ENCODE measurements around the gene ABCA7. TPM values are rescaled to one million over a fixed set of nuclear protein-coding genes. Genes with fewer than 3 reads are reported as not detected.

Gene ABCA7
- total RNA-seq, 1 donor from 2014 or later = 16.3 TPM

DNA sequence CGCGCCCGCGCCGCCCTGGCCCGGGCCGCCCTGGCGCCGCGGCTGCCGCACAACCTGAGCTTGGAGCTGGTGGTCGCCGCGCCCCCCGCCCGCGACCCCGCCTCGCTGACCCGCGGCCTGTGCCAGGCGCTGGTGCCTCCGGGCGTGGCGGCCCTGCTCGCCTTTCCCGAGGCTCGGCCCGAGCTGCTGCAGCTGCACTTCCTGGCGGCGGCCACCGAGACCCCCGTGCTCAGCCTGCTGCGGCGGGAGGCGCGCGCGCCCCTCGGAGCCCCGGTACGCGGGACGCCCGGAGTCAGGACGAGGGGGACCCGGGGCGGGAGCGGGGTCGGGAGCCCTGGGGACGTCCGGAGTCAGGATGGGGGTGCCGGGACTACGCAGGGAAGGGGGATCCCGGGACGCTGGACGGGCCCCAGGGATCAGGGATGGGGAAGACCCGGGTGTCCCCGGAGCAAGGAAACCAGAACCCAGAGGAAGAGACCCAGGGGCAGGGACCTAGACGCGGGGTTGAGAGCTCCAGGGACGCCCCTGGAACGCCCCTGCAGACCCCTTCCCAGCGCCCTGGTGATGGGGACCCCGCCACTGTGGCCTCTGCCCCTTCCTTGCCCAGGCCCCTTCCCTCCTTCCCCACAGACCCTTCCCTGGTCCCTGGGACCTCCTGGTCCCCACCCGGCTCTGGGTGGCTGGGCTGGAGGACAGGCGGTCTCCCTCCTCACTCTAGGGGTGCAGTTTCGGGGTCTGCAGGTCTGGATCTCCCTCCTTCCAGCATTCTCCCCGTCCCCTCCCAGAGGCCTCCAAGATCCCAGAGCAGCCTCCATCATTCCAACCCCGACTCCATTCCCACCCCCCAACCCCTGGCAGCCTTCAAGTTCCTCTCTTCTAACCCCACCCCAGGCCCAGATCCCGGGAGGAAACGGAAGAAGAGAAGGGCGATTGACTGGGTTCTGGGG, 39.0 kb upstream of the ABCA7 start:
- no peak for DNase-seq (ENCODE audit: low read depth, low spot score)
- Mint-ChIP-seq H3K27ac (ENCODE audit: unreplicated experiment) (no peak overlapping the region), H3K27me3 (ENCODE audit: low read depth) (peaks cover 69% of the 10 kb centered on the region), H3K36me3 (ENCODE audit: low read depth) (peaks cover 3% of the 10 kb centered on the region), H3K9me3 (no peaks in the 10 kb centered on the region), H3K4me1 (peaks cover 4% of the 10 kb centered on the region), H3K4me3 (no peak overlapping the region)
- TF ChIP-seq, protein P1, sequence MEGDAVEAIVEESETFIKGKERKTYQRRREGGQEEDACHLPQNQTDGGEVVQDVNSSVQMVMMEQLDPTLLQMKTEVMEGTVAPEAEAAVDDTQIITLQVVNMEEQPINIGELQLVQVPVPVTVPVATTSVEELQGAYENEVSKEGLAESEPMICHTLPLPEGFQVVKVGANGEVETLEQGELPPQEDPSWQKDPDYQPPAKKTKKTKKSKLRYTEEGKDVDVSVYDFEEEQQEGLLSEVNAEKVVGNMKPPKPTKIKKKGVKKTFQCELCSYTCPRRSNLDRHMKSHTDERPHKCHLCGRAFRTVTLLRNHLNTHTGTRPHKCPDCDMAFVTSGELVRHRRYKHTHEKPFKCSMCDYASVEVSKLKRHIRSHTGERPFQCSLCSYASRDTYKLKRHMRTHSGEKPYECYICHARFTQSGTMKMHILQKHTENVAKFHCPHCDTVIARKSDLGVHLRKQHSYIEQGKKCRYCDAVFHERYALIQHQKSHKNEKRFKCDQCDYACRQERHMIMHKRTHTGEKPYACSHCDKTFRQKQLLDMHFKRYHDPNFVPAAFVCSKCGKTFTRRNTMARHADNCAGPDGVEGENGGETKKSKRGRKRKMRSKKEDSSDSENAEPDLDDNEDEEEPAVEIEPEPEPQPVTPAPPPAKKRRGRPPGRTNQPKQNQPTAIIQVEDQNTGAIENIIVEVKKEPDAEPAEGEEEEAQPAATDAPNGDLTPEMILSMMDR (conservative IDR thresholded peaks at IDR 0.05) = no peak

DNA sequence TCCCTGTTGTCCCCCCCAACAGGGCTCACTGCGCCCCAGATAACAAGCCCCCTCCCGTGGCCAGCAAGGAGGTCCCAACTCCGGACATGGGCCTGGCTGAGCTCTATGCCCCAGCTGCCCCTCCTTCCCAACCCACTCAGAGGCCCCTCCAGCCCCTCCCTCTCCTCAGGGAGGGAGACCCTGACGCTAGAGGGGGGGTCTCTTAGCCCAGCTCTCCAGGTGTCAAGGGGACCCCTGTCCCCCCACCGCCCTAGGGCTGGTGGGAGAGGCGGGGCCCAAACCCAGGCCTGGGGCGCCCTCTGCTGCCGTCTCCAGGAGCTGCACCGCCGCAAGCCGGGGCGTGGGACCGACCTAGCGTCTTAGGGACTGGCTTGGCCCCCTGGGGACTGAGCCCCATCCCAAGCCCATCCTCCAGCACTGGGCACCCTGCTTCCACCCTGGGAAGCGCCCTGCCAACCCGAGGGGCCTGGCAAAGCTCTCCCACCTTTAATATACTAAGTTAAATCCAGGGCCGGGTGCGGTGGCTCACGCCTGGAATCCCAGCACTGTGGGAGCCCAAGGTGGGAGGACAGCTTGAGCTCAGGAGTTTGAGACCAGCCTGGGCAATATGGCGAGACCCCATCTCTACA, 38.3 kb upstream of the ABCA7 start:
- H3K36me3 Mint-ChIP-seq (ENCODE audit: low read depth) = peaks cover 5% of the 10 kb centered on the region
- H3K27ac Mint-ChIP-seq (ENCODE audit: unreplicated experiment) = no peak overlapping the region
- no peak overlapping the region for H3K4me3 Mint-ChIP-seq
- peaks cover 63% of the 10 kb centered on the region for H3K27me3 Mint-ChIP-seq (ENCODE audit: low read depth)
- no peaks in the 10 kb centered on the region for H3K9me3 Mint-ChIP-seq
- TF ChIP-seq, protein P1 (conservative IDR thresholded peaks at IDR 0.05) = peak; percentile 95
- peaks cover 4% of the 10 kb centered on the region for H3K4me1 Mint-ChIP-seq
- peak; percentile 73 for DNase-seq (ENCODE audit: low read depth, low spot score)

DNA sequence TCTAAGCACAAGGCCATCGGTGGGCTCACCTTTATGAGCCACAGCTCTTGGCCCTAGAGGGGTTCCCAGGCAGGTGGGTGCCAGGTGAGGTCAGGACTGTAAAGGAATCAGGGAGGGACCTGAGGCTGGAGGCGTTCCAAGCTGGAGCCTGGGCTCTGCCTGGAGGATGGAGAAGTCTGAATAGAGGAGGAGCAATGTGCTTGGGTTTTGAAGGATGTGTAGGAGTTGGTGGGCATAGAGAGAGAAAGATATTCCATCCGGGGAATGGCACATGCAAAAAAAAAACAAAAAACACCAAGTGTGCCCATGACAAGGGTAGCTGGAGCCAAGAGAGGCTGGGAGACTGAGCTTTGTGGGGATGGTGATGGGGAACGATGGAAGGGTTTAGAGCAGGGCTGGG, 37.3 kb upstream of the ABCA7 start:
- DNase-seq (ENCODE audit: low read depth, low spot score) = no peak
- no peak overlapping the region for H3K27ac Mint-ChIP-seq (ENCODE audit: unreplicated experiment)
- H3K4me3 Mint-ChIP-seq = peak overlapping the region; percentile 35
- TF ChIP-seq, protein P1 (conservative IDR thresholded peaks at IDR 0.05) = no peak
- H3K9me3 Mint-ChIP-seq = no peaks in the 10 kb centered on the region
- peaks cover 54% of the 10 kb centered on the region for H3K27me3 Mint-ChIP-seq (ENCODE audit: low read depth)
- H3K36me3 Mint-ChIP-seq (ENCODE audit: low read depth) = peaks cover 7% of the 10 kb centered on the region
- H3K4me1 Mint-ChIP-seq = peaks cover 4% of the 10 kb centered on the region

DNA sequence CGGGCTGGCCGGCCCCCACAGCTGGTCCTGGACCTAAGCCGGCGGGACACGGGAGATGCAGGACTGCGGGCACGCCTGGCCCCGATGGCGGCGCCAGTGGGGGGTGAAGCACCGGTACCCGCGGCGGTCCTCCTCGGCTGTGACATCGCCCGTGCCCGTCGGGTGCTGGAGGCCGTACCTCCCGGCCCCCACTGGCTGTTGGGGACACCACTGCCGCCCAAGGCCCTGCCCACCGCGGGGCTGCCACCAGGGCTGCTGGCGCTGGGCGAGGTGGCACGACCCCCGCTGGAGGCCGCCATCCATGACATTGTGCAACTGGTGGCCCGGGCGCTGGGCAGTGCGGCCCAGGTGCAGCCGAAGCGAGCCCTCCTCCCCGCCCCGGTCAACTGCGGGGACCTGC, 36.6 kb upstream of the ABCA7 start:
- peaks cover 4% of the 10 kb centered on the region for H3K4me1 Mint-ChIP-seq
- no peak overlapping the region for H3K4me3 Mint-ChIP-seq
- TF ChIP-seq, protein P1 (conservative IDR thresholded peaks at IDR 0.05) = no peak
- DNase-seq (ENCODE audit: low read depth, low spot score) = no peak
- peaks cover 7% of the 10 kb centered on the region for H3K36me3 Mint-ChIP-seq (ENCODE audit: low read depth)
- no peak overlapping the region for H3K27ac Mint-ChIP-seq (ENCODE audit: unreplicated experiment)
- H3K9me3 Mint-ChIP-seq = no peaks in the 10 kb centered on the region
- peaks cover 47% of the 10 kb centered on the region for H3K27me3 Mint-ChIP-seq (ENCODE audit: low read depth)

DNA sequence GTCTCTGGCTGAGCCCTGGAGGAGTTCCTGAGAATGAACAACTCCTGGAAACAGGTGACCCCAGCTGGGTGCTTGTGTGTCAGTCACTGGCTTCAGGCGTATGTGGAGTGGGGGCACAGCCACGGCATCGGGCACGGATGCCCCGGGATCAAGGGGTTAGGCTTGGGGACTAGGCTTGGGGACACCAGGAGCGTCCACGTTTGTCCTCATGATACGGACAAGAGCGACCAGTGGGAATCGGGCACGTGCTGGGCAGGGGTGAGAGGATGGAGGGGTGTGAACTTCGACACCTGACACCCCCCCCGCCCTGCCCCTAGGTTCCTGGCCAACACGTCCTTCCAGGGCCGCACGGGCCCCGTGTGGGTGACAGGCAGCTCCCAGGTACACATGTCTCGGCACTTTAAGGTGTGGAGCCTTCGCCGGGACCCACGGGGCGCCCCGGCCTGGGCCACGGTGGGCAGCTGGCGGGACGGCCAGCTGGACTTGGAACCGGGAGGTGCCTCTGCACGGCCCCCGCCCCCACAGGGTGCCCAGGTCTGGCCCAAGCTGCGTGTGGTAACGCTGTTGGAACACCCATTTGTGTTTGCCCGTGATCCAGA, 35.6 kb upstream of the ABCA7 start:
- no peaks in the 10 kb centered on the region for H3K9me3 Mint-ChIP-seq
- H3K36me3 Mint-ChIP-seq (ENCODE audit: low read depth) = peaks cover 7% of the 10 kb centered on the region
- H3K27ac Mint-ChIP-seq (ENCODE audit: unreplicated experiment) = no peak overlapping the region
- H3K4me1 Mint-ChIP-seq = peaks cover under 1% of the 10 kb centered on the region
- H3K27me3 Mint-ChIP-seq (ENCODE audit: low read depth) = peaks cover 37% of the 10 kb centered on the region
- no peak for DNase-seq (ENCODE audit: low read depth, low spot score)
- TF ChIP-seq, protein P1 (conservative IDR thresholded peaks at IDR 0.05) = no peak
- H3K4me3 Mint-ChIP-seq = peak overlapping the region; percentile 34

Data from neural crest cell (in vitro differentiated cells).